ENCODE results near the gene CMYA5.

CMYA5 gene

GRCh38 chr5:79746642-79747569 is 57.3 kb downstream of the CMYA5 start:
- H3K9me2 ChIP-seq (replicated peaks; ENCODE audit: low read depth, low read length) = no peaks in the 10 kb centered on the region
- H3K4me2 ChIP-seq (ENCODE audit: low read depth, low read length, poor library complexity, severe bottlenecking) = no peak overlapping the region
- H3K9me3 ChIP-seq (ENCODE audit: insufficient read depth, low read depth, low read length) = no peaks in the 10 kb centered on the region
- no peaks in the 10 kb centered on the region for H3K27me3 ChIP-seq (ENCODE audit: insufficient read depth, low read length, poor library complexity, severe bottlenecking)
- H3K36me3 ChIP-seq (ENCODE audit: insufficient read depth, low read length) = no peaks in the 10 kb centered on the region
- H2AFZ ChIP-seq (ENCODE audit: low read length) = no peak overlapping the region
- no peaks in the 10 kb centered on the region for H4K20me1 ChIP-seq (ENCODE audit: insufficient read depth, low read length, poor library complexity, severe bottlenecking)
- no peak overlapping the region for H3K4me3 ChIP-seq (ENCODE audit: low read length, poor library complexity, severe bottlenecking)
- TF ChIP-seq EZH2phosphoT487 (IDR thresholded peaks at IDR 0.05; ENCODE audit: borderline replicate concordance) (no peak), CTCF (conservative IDR thresholded peaks at IDR 0.05; ENCODE audit: low read length) (no peak)
- H3K4me1 ChIP-seq (ENCODE audit: insufficient read depth, low read length, poor library complexity, severe bottlenecking) = peaks cover 8% of the 10 kb centered on the region
- no peaks in the 10 kb centered on the region for H3F3A ChIP-seq (ENCODE audit: low read depth)
- no peak overlapping the region for H3K9ac ChIP-seq (ENCODE audit: low read depth, low read length, poor library complexity, severe bottlenecking)
- no peaks in the 10 kb centered on the region for H3K79me2 ChIP-seq (ENCODE audit: insufficient read depth, low read length)

- peaks cover 21% of the 10 kb centered on the region for H3K4me1 ChIP-seq (ENCODE audit: insufficient read depth, low read length, poor library complexity, severe bottlenecking)
- no peaks in the 10 kb centered on the region for H4K20me1 ChIP-seq (ENCODE audit: insufficient read depth, low read length, poor library complexity, severe bottlenecking)
- H2AFZ ChIP-seq (ENCODE audit: low read length) = no peak overlapping the region
- no peak overlapping the region for H3K4me2 ChIP-seq (ENCODE audit: low read depth, low read length, poor library complexity, severe bottlenecking)
- H3K9me3 ChIP-seq (ENCODE audit: insufficient read depth, low read depth, low read length) = no peaks in the 10 kb centered on the region
- H3K36me3 ChIP-seq (ENCODE audit: insufficient read depth, low read length) = no peaks in the 10 kb centered on the region
- no peak overlapping the region for H3K9ac ChIP-seq (ENCODE audit: low read depth, low read length, poor library complexity, severe bottlenecking)
- H3F3A ChIP-seq (ENCODE audit: low read depth) = no peaks in the 10 kb centered on the region
- TF ChIP-seq CTCF (conservative IDR thresholded peaks at IDR 0.05; ENCODE audit: low read length) (no peak), EZH2phosphoT487 (IDR thresholded peaks at IDR 0.05; ENCODE audit: borderline replicate concordance) (no peak)
- H3K79me2 ChIP-seq (ENCODE audit: insufficient read depth, low read length) = no peaks in the 10 kb centered on the region
- H3K9me2 ChIP-seq (replicated peaks; ENCODE audit: low read depth, low read length) = no peaks in the 10 kb centered on the region
- H3K27me3 ChIP-seq (ENCODE audit: insufficient read depth, low read length, poor library complexity, severe bottlenecking) = no peaks in the 10 kb centered on the region
- H3K4me3 ChIP-seq (ENCODE audit: low read length, poor library complexity, severe bottlenecking) = no peak overlapping the region
Measured at GRCh38 chr5:79750611-79751510, 61.2 kb downstream of the CMYA5 start.

- Histone ChIP-seq H3K9ac (ENCODE audit: low read depth, low read length, poor library complexity, severe bottlenecking) (no peak overlapping the region), H3K4me3 (ENCODE audit: low read length, poor library complexity, severe bottlenecking) (no peak overlapping the region), H3K4me2 (ENCODE audit: low read depth, low read length, poor library complexity, severe bottlenecking) (no peak overlapping the region), H3K36me3 (ENCODE audit: insufficient read depth, low read length) (no peaks in the 10 kb centered on the region), H3F3A (ENCODE audit: low read depth) (no peaks in the 10 kb centered on the region), H3K79me2 (ENCODE audit: insufficient read depth, low read length) (no peaks in the 10 kb centered on the region), H3K9me3 (ENCODE audit: insufficient read depth, low read depth, low read length) (no peaks in the 10 kb centered on the region), H4K20me1 (ENCODE audit: insufficient read depth, low read length, poor library complexity, severe bottlenecking) (no peaks in the 10 kb centered on the region), H3K9me2 (replicated peaks; ENCODE audit: low read depth, low read length) (no peaks in the 10 kb centered on the region), H3K4me1 (ENCODE audit: insufficient read depth, low read length, poor library complexity, severe bottlenecking) (peaks cover 30% of the 10 kb centered on the region), H3K27me3 (ENCODE audit: insufficient read depth, low read length, poor library complexity, severe bottlenecking) (no peaks in the 10 kb centered on the region), H2AFZ (ENCODE audit: low read length) (no peak overlapping the region)
- no peak for TF ChIP-seq EZH2phosphoT487 (IDR thresholded peaks at IDR 0.05; ENCODE audit: borderline replicate concordance)
- TF ChIP-seq CTCF (conservative IDR thresholded peaks at IDR 0.05; ENCODE audit: low read length) = no peak
Measured at GRCh38 chr5:79753092-79753491, 63.5 kb downstream of the CMYA5 start.

Measured in Loucy (cell line).